Measurements from ENCODE around the gene BRF1. TPM values are rescaled to one million over a fixed set of nuclear protein-coding genes. Genes with fewer than 3 reads are reported as not detected.

The BRF1 gene
- total RNA-seq, 1 donor from 2014 or later: 20.5 TPM

GRCh38 chr14:105180592-105181548 is 119.9 kb downstream of the BRF1 start, which contains the start of gene NUDT14:
NUDT14 (minus strand) TSS chr14:105181312; CDS start chr14:105181209, 103 bp downstream.
- ATAC-seq (peak; percentile 90), DNase-seq (ENCODE audit: low spot score) (peak; percentile 88)

DNA sequence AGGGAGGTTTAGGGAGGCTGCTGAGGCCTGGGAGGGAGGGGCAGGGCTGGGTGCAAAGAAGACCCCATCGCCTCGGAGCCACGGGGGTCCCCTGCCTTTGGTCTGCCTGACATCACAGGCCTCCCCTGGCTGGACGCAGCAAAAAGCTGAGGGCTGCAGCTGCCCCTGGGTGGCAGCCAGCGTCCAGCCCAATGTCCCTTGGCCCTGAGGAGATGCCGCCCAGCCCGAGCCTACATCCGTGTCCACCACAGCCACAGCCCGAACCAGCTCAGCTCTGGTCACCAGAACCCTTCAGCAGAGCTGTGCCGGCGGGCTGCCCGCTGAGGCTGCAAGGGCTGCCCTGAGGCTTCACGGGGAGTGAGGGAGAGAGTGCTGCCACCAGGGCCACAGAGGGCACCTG is 121.6 kb downstream of the BRF1 start:
- DNase-seq (ENCODE audit: low spot score): no peak
- ATAC-seq: no peak

GRCh38 chr14:105178868-105179140 is 122.0 kb downstream of the BRF1 start:
- ATAC-seq (no peak), DNase-seq (ENCODE audit: low spot score) (no peak)

GRCh38 chr14:105178069-105178867 is 122.5 kb downstream of the BRF1 start:
- ATAC-seq (no peak), DNase-seq (ENCODE audit: low spot score) (no peak)

DNA sequence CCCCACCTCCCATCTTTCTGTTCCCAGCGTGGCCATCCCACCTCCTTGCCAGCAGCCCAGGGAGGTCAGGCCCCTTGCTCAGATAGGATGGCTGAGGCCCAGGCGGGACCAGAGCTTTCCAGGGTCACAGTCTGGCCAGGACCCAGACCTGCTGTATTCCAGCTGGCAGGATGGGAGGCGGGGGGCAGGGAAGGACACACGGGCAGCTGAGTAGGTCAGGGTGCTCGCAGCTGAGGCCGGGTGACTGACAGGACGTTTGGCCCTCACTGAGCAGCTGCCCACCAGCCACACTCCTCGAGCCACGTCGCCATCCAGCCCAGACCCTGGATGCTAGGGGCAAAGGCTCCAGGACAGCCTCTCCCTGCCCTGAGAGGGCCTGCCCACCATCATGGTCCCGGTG is 123.7 kb downstream of the BRF1 start:
- DNase-seq (ENCODE audit: low spot score) (no peak), ATAC-seq (no peak)

DNA sequence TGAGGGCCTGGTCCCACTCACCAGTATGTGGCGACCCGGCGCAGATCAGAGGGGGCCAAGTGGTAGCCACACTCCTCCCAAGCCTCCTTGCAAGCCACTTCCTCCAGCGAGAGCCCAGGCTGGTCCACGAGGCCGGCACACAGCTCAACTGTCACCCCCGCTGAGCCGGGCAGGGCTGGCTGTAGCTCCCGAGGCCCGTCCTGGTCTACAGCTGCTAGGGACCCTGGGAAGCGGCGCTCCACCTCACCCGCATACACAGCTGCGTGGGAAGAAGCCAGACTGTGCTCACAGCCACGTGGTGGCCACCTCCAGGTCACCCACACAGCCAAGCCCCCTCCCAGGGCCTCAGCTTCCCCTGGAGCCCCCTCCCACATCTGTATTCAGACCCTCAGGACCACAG is 124.3 kb downstream of the BRF1 start:
- no peak for DNase-seq (ENCODE audit: low spot score)
- ATAC-seq: no peak

- DNase-seq (ENCODE audit: low spot score): no peak
- ATAC-seq: no peak
Observed at GRCh38 chr14:105173901-105174894, 126.6 kb downstream of the BRF1 start.

GRCh38 chr14:105173145-105173544 is 127.7 kb downstream of the BRF1 start:
- DNase-seq (ENCODE audit: low spot score): no peak

DNA sequence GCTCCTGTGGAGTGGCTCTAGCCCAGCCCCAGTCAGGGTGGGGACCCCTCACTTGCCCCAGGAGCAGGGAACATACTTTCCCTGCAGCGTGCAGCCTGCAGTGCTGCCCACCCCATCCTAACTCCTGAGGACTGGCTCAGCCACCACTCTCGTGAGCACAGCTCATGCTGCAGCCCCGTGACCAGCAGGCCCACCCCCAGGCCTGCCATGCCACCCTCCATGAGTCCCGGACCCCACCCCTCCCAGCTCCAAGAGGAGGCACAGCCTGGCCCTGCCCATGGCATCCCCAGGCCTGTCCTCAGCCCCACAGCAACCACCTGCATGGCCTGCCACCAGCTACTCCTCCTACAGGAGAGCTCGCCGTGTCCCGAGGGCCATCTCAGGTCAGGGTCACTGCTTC is 128.3 kb downstream of the BRF1 start:
- ATAC-seq (no peak), DNase-seq (ENCODE audit: low spot score) (no peak)

More at GRCh38 chr14:105173145-105173544, 127.7 kb downstream of the BRF1 start:
- no peak for ATAC-seq

GRCh38 chr14:105171004-105171673 is 129.7 kb downstream of the BRF1 start:
- no peak for DNase-seq (ENCODE audit: low spot score)
- ATAC-seq: peak; percentile 6

- DNase-seq (ENCODE audit: low spot score) (no peak), ATAC-seq (no peak)
Observed at GRCh38 chr14:105169776-105170655, 130.8 kb downstream of the BRF1 start.

GRCh38 chr14:105168979-105169507 is 131.8 kb downstream of the BRF1 start:
- DNase-seq (ENCODE audit: low spot score): no peak
- no peak for ATAC-seq

DNA sequence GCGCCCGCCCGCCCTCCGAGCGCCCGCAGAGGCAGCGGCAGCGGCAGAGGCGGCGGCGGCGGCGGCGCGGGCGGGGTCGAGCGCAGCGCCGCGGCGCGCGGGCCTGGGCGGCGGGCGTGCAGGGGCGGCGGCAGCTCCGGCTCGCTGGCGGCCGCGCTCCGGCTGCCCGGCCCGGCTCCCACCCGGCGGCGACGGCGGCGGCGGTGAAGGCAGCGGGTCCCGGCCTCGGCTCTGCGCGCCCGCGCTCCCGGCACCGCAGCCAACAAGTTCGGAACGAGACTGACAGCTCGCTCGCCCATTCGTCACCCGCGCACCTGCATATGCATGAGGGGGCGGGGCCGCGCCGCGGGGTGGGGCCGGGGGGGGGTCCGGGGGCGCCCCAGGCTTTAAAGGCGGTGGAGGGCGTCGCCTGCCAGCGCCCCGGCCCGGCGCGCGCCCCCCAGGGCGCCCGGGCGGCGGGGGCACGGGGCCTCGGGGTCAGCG is 132.3 kb downstream of the BRF1 start, which contains the start of gene JAG2:
Gene JAG2, minus strand, starts transcription at position 281 of the 483 bp plus-strand sequence. CDS start 356 bp downstream, outside the sequence.
- DNase-seq (ENCODE audit: low spot score) (no peak), ATAC-seq (peak; percentile 45)

- ATAC-seq: no peak
- no peak for DNase-seq (ENCODE audit: low spot score)
Observed at GRCh38 chr14:105168093-105168420, 132.7 kb downstream of the BRF1 start.

- peak; percentile 16 for ATAC-seq
Observed at GRCh38 chr14:105167303-105168092, 133.3 kb downstream of the BRF1 start.

DNA sequence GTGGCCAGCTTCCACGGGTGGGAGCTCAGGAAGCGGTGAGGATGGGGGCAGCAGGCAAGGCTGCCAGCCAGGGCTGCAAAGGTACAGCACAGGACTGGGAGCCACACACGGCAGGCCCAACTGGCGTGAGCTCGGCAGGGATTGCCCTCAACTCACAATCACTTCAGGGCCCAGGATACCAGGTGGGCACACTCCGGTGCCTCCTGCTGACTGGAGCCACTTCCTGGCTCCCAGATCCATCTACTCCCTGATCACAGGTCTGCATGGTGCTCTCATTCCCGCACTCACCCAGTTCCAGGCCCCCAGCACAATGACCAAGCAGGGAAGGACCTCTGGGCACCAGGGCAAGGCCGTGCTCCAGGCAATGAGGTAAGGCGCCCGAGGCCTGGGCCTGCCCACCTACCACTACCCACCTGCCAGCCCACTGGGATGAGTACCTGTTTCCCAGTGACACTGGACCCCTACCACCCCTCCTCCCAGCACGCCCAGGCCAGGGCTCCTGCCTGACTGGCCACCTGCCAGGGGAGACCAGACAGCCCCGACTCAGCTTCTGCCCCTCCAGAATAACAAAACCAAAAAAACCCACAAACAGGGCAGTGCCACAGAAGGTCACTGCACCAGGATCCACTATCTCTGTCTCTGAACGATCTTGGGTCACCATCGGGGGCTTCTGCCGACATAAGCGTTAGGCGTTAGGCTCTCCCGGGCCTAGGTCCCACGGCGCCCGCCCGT is 134.1 kb downstream of the BRF1 start:
- no peak for ATAC-seq
- no peak for DNase-seq (ENCODE audit: low spot score)

More at GRCh38 chr14:105167303-105168092, 133.3 kb downstream of the BRF1 start:
- no peak for DNase-seq (ENCODE audit: low spot score)
